Right renal pelvis (tissue), 4 donors: Measurements from ENCODE around the gene GTF2E1. TPM values are rescaled to one million over a fixed set of nuclear protein-coding genes. Genes with fewer than 3 reads are reported as not detected.
"Not testable (repeated sequence)": the region's sequence is repeated elsewhere in the genome, so short reads cannot be mapped to it uniquely, and the experiment has no call there.

Experiments used
- DNase-seq, 4 donors: peaks; one replicate each; pipeline ENCODE4 v3.0.0-alpha.2; 2013; ENCODE audit warnings: low read depth in 4 of 4, low spot score in 3 of 4, missing footprints in 1 of 4
- polyA plus RNA-seq, 4 donors: library from polyadenylated mRNA; unstranded; fragments of 120-200 nt; gene quantifications; one replicate each; pipeline ENCODE4 v1.2.1, GENCODE V29; 2013; ENCODE audit not compliant: insufficient read length in 4 of 4

Gene GTF2E1
- polyA plus RNA-seq, 4 donors = 12.7 to 17.0 (median 15.5) TPM

GRCh38 chr3:120752865-120753264 is 10.3 kb downstream of the GTF2E1 start:
- DNase-seq = no peak

GRCh38 chr3:120753810-120754209 is 11.3 kb downstream of the GTF2E1 start:
- DNase-seq = no peak

GRCh38 chr3:120756061-120756460 is 13.5 kb downstream of the GTF2E1 start:
- DNase-seq = no peak

- not testable (repeated sequence) for DNase-seq
Measured at GRCh38 chr3:120758551-120758950, 16.0 kb downstream of the GTF2E1 start.

DNA sequence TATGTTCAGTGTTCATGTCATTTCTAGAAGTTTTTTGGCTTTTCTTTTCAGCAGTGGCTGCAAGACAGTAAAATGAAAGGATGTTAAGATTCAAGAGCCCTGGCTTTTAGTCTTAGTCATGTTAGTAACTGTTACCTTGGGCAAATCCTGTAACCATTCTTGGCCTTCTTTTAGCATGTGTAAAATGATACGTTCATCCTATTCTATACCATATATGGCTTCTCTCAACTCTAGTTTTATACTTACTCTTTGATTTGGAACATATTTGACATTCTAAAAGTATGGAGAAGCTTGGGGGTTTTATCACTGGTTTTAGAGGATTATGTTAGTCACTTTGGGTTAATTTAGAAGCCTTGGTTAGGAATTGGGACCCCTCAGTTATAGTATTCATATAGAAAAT is 20.1 kb downstream of the GTF2E1 start:
- no peak for DNase-seq

GRCh38 chr3:120763601-120764000 is 21.1 kb downstream of the GTF2E1 start:
- no peak for DNase-seq

DNA sequence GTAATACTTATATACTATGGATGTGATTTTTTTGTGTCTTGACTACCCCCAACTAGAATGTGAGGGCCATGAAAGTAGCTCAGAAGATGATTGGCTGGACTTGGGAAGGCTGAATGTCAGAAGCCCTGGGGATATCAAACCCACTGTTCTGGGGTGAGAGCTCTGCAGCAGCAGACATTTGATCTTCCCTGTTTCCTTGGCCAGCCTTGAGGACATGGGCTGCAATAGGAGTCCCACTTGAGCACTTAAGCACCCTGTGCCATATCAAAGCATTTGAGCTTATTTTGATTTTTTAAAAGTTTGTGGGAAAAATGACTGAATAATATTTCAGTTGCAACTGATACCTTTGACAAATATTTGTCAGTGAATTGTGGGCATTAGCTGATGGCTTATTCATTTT is 21.7 kb downstream of the GTF2E1 start:
- DNase-seq = no peak

DNA sequence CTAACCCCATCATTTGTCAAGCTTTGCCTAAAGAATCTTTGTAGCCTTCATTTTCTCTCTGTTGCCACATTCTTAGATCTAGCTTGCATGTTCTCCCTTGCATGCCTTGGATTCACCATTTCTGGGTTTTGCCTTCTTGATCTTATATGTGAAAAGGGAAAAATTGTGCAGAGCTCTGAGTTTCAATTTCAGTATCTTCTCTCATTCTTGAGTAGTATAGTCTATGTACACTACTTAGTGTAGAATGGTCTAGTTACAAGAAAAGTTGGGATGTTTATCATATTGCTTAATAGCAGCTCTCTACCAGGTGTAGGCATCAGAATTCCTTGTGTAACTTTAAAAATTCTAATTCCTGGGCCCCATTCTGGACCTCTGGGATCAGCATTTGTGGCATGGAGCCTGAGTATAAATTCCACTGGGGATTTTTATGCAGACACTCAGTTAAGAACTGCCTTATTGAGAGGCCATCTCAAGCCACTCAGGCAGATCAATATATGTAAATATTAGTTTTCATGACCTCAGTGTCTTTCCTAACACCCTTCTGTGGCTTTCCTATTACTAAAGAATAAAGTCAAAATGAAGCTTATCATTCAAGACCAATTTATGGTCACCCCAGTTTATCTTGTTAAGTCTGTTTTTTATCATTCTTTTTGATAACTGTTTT is 23.4 kb downstream of the GTF2E1 start:
- DNase-seq = no peak

GRCh38 chr3:120766576-120766975 is 24.0 kb downstream of the GTF2E1 start:
- no peak for DNase-seq

- DNase-seq = no peak
Measured at GRCh38 chr3:120767106-120767505, 24.6 kb downstream of the GTF2E1 start.

DNA sequence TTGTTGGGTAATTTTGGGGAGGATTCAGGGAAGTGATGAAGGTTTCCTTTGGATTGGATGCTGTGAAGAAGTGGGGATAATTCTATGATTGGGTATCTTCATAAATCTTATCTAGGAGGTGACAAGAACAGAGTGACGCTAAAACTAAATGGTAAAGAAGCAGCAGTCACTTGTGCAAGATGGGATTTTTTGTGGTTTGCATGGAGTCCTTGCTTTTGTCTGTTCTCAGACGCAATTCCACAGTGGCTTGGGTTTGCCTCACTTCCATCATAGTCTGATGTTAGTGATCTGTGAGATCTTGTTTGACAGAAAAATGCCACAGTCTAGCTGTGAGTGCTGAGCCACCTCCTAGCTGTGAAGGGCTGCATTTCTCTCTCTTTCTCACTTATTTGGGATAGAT is 26.9 kb downstream of the GTF2E1 start:
- DNase-seq = no peak

DNA sequence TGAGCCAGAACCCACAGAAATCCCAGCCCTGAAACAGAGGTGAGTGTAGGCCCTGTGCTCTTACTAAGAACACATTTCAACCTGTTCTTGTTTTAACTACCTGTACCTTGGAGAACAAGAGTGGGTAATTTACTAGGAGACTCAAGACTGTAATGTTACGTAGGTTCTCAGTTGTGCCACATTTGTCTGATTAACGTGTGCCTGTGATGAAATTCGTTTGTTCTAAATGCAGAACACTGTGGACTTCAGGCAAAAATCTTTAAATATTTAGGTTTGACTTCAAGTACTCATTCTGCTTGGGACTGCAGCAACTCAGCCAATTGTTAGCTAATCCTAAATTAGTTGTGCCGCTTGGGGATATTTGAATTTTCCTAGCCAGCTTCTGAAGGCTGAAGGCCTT is 28.3 kb downstream of the GTF2E1 start:
- DNase-seq = no peak

DNA sequence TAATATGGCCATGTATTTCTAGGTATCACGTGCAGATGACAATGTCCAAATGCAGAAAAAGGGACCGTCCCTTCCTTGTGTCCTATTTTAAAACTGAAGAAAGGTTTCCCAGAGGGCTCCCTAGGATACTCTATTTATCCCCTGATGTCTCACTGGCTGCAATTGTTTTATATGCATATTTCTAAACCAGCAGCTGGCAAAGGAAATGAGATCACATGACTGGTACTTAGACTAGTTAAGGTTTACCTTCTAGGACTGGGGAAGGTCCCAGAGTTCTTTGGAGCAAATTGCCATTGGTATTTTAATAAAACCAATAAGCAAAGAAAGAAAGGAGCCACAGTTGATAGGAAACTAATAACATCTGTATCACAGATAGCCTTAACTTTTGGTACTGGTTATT is 29.5 kb downstream of the GTF2E1 start:
- no peak for DNase-seq

- no peak for DNase-seq
Measured at GRCh38 chr3:120773932-120774331, 31.4 kb downstream of the GTF2E1 start.

DNA sequence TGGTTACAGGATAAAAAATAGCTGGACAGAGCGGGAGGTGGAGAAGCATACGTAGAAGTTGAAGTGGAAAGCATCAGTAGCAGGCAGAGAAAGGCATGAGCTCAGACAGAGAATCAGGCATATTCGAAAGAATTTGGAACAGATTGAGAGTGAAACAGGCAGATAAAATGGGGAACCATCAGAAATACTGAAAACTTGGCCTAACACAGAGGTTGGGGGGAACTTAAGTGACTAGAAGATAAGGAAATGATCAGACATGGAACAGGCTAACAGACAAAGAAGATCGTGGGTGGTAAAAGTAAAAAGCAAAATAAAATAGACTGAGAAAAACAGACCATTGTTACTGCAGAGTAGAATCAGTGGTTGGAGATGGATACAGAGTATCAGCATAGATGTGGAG is 32.9 kb downstream of the GTF2E1 start:
- no peak for DNase-seq

- no peak for DNase-seq
Measured at GRCh38 chr3:120778776-120779175, 36.2 kb downstream of the GTF2E1 start.

- no peak for DNase-seq
Measured at GRCh38 chr3:120780977-120781376, 38.4 kb downstream of the GTF2E1 start.

DNA sequence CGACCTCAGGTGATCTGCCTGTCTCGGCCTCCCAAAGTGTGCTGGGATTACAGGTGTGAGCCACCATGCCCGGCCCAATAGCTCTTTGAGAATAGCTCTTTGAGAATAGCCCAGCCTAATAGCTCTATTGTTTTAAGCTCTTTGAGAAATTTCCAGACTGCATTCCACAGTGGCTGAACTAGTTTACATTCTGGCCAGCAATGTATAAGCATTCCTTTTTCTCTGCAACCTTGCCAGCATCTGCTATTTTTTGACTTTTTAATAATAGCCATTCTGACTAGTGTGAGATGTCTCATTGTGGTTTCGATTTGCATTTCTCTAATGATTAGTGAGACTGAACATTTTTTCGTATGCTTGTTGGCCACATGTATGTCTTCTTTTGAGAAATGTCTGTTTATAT is 43.3 kb downstream of the GTF2E1 start:
- DNase-seq = not testable (repeated sequence)

GRCh38 chr3:120791010-120791409 is 48.5 kb downstream of the GTF2E1 start:
- DNase-seq = no peak

GRCh38 chr3:120791913-120792312 is 49.4 kb downstream of the GTF2E1 start:
- DNase-seq = no peak

GRCh38 chr3:120793601-120794000 is 51.1 kb downstream of the GTF2E1 start:
- no peak for DNase-seq

GRCh38 chr3:120795017-120795648 is 52.6 kb downstream of the GTF2E1 start:
- DNase-seq = peak; percentile 40 to 64 (median 53)

GRCh38 chr3:120795959-120796358 is 53.4 kb downstream of the GTF2E1 start:
- DNase-seq = no peak
